Endothelial cell of umbilical vein (primary cell): Measurements from ENCODE around the gene RFX2.

Experiments used
- FOS ChIP-seq: IDR thresholded peaks from 2 replicates; pipeline ENCODE4 v1.6.1; 2011; ENCODE audit warnings: mild to moderate bottlenecking, low read length, moderate library complexity, borderline replicate concordance; ENCODE audit not compliant: insufficient read depth
- POLR2AphosphoS5 ChIP-seq: IDR thresholded peaks from 2 replicates; pipeline ENCODE4 v1.6.1; 2012; ENCODE audit warnings: low read depth, mild to moderate bottlenecking, control low read depth, low read length, moderate library complexity; ENCODE audit not compliant: insufficient read depth
- TF ChIP-seq, protein P1 (sequence below): IDR thresholded peaks from 2 replicates; pipeline ENCODE4 v1.6.1; 2011; ENCODE audit not compliant: insufficient read depth, insufficient read length
- TF ChIP-seq, protein P2 (sequence below), 2 donors: IDR thresholded peaks; 1 replicate in 1 of 2; 2 replicates in 1 of 2; pipeline ENCODE4 v1.5.1; 2011; ENCODE audit warnings: low read length in 2 of 2, mild to moderate bottlenecking in 2 of 2, moderate library complexity in 2 of 2, control low read depth in 1 of 2, inconsistent platforms in 1 of 2, low read depth in 1 of 2; ENCODE audit not compliant: insufficient read depth in 1 of 2; ENCODE audit errors: extremely low read depth in 1 of 2

DNA sequence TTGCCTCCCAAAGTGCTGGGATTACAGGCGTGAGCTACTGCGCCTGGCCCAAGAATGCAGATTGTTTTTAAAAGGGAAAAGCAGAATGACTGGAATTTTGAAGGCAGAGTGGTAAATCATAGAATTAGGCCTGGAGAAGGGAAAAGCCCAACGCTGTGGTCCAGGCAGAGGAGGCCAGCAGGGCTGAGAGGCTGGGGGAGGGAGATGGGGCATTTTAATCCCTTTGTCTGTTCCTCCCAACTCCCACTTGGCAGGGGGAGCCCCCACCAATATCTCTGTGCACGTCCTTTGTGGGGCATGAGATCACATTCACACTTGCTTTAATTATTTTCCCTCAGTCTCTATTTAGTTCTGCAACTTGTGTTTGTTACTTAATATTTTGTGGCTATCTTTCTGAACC is 77.9 kb downstream of the RFX2 start:
- TF ChIP-seq, protein P1, sequence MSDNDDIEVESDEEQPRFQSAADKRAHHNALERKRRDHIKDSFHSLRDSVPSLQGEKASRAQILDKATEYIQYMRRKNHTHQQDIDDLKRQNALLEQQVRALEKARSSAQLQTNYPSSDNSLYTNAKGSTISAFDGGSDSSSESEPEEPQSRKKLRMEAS: no peak
- TF ChIP-seq, protein P2, sequence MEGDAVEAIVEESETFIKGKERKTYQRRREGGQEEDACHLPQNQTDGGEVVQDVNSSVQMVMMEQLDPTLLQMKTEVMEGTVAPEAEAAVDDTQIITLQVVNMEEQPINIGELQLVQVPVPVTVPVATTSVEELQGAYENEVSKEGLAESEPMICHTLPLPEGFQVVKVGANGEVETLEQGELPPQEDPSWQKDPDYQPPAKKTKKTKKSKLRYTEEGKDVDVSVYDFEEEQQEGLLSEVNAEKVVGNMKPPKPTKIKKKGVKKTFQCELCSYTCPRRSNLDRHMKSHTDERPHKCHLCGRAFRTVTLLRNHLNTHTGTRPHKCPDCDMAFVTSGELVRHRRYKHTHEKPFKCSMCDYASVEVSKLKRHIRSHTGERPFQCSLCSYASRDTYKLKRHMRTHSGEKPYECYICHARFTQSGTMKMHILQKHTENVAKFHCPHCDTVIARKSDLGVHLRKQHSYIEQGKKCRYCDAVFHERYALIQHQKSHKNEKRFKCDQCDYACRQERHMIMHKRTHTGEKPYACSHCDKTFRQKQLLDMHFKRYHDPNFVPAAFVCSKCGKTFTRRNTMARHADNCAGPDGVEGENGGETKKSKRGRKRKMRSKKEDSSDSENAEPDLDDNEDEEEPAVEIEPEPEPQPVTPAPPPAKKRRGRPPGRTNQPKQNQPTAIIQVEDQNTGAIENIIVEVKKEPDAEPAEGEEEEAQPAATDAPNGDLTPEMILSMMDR (IDR thresholded peaks at IDR 0.05; ENCODE audit: extremely low read depth in 1 of 2, insufficient read depth in 1 of 2, low read depth in 1 of 2, low read length in 2 of 2): no peak
- TF ChIP-seq FOS: no peak
- TF ChIP-seq POLR2AphosphoS5: no peak
